ENCODE measurements around the gene NMRAL1. TPM values are rescaled to one million over a fixed set of nuclear protein-coding genes. Genes with fewer than 3 reads are reported as not detected.

NMRAL1 gene
- total and polyA plus RNA-seq, 10 of the 15 experiments (the other 5 are each of a cell fraction or from before 2014, with no cell fraction given): 4.8 to 102 (median 62.5) TPM

DNA sequence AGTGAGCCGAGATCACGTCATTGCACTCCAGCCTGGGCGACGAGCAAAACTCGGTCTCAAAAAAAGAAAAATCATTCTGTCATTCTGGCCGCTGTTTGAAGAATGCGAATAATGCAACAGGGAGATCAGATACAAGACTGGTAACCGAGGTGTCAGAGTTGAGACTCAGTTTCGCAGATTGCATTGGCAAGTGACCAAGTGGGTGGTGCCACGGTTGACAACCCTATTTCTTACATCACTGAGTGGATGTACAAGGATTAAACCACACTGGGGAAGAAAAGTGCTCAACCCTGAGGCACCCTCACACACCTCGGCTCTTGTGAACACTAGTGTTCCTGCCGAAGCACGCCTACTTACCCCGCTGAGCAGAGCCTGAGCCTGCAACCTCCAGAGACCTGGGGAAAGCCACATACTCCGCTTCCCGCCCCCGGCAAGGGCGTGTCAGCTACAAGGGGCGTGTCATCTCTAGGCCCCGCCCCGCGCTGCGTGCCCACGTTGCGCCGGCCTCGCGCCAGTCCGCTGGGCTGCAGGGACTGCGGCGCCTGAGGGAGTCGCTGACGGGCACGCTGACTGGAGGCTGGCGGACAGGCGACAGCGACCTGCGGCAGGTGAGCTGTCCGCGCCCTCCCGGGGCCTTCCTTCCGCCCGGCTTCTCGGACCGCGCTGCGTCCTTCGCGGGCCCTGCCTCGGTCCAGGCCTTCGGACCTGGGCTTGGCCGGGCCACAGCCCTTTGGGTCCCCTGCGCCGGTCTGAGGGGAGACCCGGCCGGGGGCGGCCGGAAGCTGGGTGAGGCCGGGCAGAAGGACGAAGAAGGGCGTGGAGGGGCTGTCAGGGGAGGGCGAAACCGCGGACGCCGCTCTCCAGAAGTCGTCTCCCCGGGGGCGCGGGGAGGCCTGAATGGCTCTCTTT lies 1.7 kb upstream of the NMRAL1 start, which contains the start of gene HMOX2 (continued):
- TF ChIP-seq JUND (IDR thresholded peaks at IDR 0.05; ENCODE audit: low read depth, low read length): no peak
- TF ChIP-seq RELA (IDR thresholded peaks at IDR 0.05; ENCODE audit: borderline replicate concordance, partially characterized antibody): peak; percentile 42
- TF ChIP-seq ESRRA (IDR thresholded peaks at IDR 0.05; ENCODE audit: low read length): no peak
- 0 out of 4 replicates have a peak, but pooled peaks of 1 of the 2 experiments have one; percentile 8 for TF ChIP-seq EP300 (IDR thresholded peaks at IDR 0.05; ENCODE audit: borderline replicate concordance in 1 of 2, control insufficient read depth in 1 of 2, low read depth in 2 of 2, low read length in 2 of 2)
- TF ChIP-seq, protein P1, sequence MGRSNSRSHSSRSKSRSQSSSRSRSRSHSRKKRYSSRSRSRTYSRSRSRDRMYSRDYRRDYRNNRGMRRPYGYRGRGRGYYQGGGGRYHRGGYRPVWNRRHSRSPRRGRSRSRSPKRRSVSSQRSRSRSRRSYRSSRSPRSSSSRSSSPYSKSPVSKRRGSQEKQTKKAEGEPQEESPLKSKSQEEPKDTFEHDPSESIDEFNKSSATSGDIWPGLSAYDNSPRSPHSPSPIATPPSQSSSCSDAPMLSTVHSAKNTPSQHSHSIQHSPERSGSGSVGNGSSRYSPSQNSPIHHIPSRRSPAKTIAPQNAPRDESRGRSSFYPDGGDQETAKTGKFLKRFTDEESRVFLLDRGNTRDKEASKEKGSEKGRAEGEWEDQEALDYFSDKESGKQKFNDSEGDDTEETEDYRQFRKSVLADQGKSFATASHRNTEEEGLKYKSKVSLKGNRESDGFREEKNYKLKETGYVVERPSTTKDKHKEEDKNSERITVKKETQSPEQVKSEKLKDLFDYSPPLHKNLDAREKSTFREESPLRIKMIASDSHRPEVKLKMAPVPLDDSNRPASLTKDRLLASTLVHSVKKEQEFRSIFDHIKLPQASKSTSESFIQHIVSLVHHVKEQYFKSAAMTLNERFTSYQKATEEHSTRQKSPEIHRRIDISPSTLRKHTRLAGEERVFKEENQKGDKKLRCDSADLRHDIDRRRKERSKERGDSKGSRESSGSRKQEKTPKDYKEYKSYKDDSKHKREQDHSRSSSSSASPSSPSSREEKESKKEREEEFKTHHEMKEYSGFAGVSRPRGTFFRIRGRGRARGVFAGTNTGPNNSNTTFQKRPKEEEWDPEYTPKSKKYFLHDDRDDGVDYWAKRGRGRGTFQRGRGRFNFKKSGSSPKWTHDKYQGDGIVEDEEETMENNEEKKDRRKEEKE (IDR thresholded peaks at IDR 0.05): no peak
- TF ChIP-seq, protein P2, sequence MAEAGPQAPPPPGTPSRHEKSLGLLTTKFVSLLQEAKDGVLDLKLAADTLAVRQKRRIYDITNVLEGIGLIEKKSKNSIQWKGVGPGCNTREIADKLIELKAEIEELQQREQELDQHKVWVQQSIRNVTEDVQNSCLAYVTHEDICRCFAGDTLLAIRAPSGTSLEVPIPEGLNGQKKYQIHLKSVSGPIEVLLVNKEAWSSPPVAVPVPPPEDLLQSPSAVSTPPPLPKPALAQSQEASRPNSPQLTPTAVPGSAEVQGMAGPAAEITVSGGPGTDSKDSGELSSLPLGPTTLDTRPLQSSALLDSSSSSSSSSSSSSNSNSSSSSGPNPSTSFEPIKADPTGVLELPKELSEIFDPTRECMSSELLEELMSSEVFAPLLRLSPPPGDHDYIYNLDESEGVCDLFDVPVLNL (IDR thresholded peaks at IDR 0.05; ENCODE audit: low read depth, low read length): peak; percentile 62
- TF ChIP-seq, protein P3, sequence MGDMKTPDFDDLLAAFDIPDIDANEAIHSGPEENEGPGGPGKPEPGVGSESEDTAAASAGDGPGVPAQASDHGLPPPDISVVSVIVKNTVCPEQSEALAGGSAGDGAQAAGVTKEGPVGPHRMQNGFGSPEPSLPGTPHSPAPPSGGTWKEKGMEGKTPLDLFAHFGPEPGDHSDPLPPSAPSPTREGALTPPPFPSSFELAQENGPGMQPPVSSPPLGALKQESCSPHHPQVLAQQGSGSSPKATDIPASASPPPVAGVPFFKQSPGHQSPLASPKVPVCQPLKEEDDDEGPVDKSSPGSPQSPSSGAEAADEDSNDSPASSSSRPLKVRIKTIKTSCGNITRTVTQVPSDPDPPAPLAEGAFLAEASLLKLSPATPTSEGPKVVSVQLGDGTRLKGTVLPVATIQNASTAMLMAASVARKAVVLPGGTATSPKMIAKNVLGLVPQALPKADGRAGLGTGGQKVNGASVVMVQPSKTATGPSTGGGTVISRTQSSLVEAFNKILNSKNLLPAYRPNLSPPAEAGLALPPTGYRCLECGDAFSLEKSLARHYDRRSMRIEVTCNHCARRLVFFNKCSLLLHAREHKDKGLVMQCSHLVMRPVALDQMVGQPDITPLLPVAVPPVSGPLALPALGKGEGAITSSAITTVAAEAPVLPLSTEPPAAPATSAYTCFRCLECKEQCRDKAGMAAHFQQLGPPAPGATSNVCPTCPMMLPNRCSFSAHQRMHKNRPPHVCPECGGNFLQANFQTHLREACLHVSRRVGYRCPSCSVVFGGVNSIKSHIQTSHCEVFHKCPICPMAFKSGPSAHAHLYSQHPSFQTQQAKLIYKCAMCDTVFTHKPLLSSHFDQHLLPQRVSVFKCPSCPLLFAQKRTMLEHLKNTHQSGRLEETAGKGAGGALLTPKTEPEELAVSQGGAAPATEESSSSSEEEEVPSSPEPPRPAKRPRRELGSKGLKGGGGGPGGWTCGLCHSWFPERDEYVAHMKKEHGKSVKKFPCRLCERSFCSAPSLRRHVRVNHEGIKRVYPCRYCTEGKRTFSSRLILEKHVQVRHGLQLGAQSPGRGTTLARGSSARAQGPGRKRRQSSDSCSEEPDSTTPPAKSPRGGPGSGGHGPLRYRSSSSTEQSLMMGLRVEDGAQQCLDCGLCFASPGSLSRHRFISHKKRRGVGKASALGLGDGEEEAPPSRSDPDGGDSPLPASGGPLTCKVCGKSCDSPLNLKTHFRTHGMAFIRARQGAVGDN (IDR thresholded peaks at IDR 0.05): peak; percentile 33; the same call in 1 of the 2 replicates
- TF ChIP-seq, protein P4, sequence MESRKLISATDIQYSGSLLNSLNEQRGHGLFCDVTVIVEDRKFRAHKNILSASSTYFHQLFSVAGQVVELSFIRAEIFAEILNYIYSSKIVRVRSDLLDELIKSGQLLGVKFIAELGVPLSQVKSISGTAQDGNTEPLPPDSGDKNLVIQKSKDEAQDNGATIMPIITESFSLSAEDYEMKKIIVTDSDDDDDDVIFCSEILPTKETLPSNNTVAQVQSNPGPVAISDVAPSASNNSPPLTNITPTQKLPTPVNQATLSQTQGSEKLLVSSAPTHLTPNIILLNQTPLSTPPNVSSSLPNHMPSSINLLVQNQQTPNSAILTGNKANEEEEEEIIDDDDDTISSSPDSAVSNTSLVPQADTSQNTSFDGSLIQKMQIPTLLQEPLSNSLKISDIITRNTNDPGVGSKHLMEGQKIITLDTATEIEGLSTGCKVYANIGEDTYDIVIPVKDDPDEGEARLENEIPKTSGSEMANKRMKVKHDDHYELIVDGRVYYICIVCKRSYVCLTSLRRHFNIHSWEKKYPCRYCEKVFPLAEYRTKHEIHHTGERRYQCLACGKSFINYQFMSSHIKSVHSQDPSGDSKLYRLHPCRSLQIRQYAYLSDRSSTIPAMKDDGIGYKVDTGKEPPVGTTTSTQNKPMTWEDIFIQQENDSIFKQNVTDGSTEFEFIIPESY (IDR thresholded peaks at IDR 0.05): 0 out of 2 replicates have a peak, but pooled peaks have one; percentile 38
- peak; percentile 87 for TF ChIP-seq MXI1 (IDR thresholded peaks at IDR 0.05; ENCODE audit: low read depth, low read length)
- TF ChIP-seq RB1 (IDR thresholded peaks at IDR 0.05; ENCODE audit: borderline replicate concordance): peak; percentile 80; the same call in 1 of the 2 replicates
- no peak for TF ChIP-seq EZH2 (IDR thresholded peaks at IDR 0.05; ENCODE audit: borderline replicate concordance, control insufficient read depth, low read depth, low read length)
- 0 out of 2 replicates have a peak, but pooled peaks have one; percentile 68 for TF ChIP-seq TCF3 (IDR thresholded peaks at IDR 0.05; ENCODE audit: borderline replicate concordance, insufficient read depth, low read depth, low read length)
- TF ChIP-seq BCL11A (IDR thresholded peaks at IDR 0.05; ENCODE audit: low read depth, low read length): no peak
- TF ChIP-seq NR2F1 (conservative IDR thresholded peaks at IDR 0.05): peak; percentile 71; the same call in 1 of the 2 replicates
- TF ChIP-seq TARDBP (IDR thresholded peaks at IDR 0.05; ENCODE audit: borderline replicate concordance): no peak

All from GM12878 (cell line).